ENCODE results near the gene SEC14L6.

- TF ChIP-seq EZH2 (IDR thresholded peaks at IDR 0.05; ENCODE audit: insufficient read depth, poor library complexity, severe bottlenecking): no peak
- no peak for TF ChIP-seq EZH2phosphoT487 (IDR thresholded peaks at IDR 0.05; ENCODE audit: insufficient read depth, low read depth)
Observed at GRCh38 chr22:30513462-30513861, 33.1 kb downstream of the SEC14L6 start.
